ENCODE results near the gene SAMD4B.

SAMD4B gene

DNA sequence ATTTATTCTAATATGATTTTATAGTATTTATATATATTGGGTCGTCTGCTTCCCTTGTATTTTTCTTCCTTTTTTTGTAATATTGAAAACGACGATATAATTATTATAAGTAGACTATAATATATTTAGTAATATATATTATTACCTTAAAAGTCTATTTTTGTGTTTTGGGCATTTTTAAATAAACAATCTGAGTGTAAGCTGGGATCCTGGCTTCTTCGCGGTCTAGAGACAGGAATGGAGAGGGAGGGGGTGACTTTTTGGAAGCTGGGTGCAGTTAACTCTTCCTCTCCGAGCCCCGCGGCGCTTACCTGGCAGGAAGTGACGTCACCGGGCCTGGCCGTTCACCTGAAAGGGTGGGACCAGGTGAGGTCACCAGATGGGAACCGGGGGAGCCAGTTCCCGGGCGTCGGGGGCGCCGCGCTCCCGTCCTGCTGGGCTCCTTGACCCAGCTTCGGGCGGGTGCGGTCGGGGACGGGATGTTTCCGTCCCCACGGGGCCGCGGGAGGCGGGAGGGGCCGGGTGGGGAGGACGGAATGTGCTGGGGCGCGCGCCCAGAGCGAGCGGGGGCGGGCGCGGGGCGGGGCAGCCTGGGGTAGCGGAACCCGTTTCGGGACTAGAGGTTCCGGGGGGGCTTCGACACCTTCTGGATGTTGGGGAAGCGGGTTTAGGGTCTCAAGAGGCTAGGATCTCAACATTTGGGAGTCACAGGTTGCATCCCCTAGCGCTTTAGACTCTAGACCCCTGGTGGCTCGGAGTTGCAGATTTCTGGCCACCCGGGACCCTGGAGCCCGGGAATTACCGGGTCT is 67.2 kb downstream of the SAMD4B start:
- Histone ChIP-seq H3K27me3 (ENCODE audit: insufficient read depth, poor library complexity, severe bottlenecking) (peaks cover 14% of the 10 kb centered on the region), H3K4me3 (replicated peaks; ENCODE audit: insufficient read depth, low read length) (peak overlapping the region; percentile 91), H3K27ac (replicated peaks) (peak overlapping the region; percentile 95)
- DNase-seq (ENCODE audit: low read depth in 1 of 2, low spot score in 1 of 2): peak; percentile 68 to 87
- TF ChIP-seq POLR2AphosphoS5 (IDR thresholded peaks at IDR 0.05; ENCODE audit: low read depth) (peak; percentile 47; the same call in 1 of the 2 replicates), GABPA (IDR thresholded peaks at IDR 0.05; ENCODE audit: low read depth) (no peak), SPI1 (IDR thresholded peaks at IDR 0.05; ENCODE audit: borderline replicate concordance, low read depth) (0 out of 2 replicates have a peak, but pooled peaks have one; percentile 1)
- TF ChIP-seq, protein P1, sequence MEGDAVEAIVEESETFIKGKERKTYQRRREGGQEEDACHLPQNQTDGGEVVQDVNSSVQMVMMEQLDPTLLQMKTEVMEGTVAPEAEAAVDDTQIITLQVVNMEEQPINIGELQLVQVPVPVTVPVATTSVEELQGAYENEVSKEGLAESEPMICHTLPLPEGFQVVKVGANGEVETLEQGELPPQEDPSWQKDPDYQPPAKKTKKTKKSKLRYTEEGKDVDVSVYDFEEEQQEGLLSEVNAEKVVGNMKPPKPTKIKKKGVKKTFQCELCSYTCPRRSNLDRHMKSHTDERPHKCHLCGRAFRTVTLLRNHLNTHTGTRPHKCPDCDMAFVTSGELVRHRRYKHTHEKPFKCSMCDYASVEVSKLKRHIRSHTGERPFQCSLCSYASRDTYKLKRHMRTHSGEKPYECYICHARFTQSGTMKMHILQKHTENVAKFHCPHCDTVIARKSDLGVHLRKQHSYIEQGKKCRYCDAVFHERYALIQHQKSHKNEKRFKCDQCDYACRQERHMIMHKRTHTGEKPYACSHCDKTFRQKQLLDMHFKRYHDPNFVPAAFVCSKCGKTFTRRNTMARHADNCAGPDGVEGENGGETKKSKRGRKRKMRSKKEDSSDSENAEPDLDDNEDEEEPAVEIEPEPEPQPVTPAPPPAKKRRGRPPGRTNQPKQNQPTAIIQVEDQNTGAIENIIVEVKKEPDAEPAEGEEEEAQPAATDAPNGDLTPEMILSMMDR (IDR thresholded peaks at IDR 0.05; ENCODE audit: insufficient read depth, low read length): no peak
- TF ChIP-seq, protein P2, sequence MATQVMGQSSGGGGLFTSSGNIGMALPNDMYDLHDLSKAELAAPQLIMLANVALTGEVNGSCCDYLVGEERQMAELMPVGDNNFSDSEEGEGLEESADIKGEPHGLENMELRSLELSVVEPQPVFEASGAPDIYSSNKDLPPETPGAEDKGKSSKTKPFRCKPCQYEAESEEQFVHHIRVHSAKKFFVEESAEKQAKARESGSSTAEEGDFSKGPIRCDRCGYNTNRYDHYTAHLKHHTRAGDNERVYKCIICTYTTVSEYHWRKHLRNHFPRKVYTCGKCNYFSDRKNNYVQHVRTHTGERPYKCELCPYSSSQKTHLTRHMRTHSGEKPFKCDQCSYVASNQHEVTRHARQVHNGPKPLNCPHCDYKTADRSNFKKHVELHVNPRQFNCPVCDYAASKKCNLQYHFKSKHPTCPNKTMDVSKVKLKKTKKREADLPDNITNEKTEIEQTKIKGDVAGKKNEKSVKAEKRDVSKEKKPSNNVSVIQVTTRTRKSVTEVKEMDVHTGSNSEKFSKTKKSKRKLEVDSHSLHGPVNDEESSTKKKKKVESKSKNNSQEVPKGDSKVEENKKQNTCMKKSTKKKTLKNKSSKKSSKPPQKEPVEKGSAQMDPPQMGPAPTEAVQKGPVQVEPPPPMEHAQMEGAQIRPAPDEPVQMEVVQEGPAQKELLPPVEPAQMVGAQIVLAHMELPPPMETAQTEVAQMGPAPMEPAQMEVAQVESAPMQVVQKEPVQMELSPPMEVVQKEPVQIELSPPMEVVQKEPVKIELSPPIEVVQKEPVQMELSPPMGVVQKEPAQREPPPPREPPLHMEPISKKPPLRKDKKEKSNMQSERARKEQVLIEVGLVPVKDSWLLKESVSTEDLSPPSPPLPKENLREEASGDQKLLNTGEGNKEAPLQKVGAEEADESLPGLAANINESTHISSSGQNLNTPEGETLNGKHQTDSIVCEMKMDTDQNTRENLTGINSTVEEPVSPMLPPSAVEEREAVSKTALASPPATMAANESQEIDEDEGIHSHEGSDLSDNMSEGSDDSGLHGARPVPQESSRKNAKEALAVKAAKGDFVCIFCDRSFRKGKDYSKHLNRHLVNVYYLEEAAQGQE (IDR thresholded peaks at IDR 0.05; ENCODE audit: insufficient replicate concordance, low read depth): no peak

DNA sequence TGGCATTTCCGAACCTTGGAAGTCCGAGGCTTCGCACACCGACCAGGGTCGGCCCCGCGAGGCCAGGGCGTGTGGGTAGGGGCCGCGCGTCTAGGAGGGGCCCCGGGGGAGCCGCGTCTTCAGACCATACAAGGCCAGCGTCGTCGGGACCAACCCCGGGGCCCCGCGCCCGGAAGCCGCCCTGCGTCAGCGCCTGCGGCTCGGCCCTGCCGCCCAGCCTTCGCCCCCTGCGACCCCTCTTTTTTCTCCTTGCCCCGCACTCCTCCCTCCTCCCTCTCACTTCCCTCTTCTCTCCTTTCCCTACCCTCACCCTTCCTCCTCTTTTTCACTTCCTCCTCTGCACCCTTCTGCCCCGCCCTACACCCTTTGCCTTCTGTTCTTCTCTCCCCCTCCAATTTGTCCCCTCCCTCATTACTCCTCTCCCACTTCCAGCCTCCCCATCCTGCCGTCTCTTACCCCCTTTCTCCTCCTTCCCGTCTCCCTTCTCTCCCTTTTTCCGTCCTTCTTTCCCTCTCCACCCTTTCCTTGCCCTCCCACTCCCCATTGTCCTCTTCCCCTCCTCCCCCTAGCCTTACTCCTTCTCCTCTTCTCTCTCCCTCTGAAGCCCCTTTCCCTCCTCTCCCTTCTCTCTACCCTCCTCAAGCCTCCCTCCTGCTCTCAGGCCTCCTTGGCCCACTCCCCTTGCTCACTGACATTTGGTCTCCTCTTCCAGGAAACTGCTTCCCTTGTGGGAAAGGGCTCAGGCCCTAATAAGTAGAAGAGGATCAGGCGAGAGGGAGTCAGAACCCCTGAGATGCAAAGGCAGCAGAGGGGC is 68.0 kb downstream of the SAMD4B start:
- TF ChIP-seq SPI1 (IDR thresholded peaks at IDR 0.05; ENCODE audit: borderline replicate concordance, low read depth) (peak; percentile 94), GABPA (IDR thresholded peaks at IDR 0.05; ENCODE audit: low read depth) (0 out of 2 replicates have a peak, but pooled peaks have one; percentile 20), POLR2AphosphoS5 (IDR thresholded peaks at IDR 0.05; ENCODE audit: low read depth) (peak; percentile 60)
- TF ChIP-seq, protein P1 (IDR thresholded peaks at IDR 0.05; ENCODE audit: insufficient read depth, low read length): no peak
- TF ChIP-seq, protein P2 (IDR thresholded peaks at IDR 0.05; ENCODE audit: insufficient replicate concordance, low read depth): no peak
- peak overlapping the region; percentile 95 for H3K27ac ChIP-seq (replicated peaks)
- peak; percentile 76 to 86 for DNase-seq (ENCODE audit: low read depth in 1 of 2, low spot score in 1 of 2)
- peak overlapping the region; percentile 91 for H3K4me3 ChIP-seq (replicated peaks; ENCODE audit: insufficient read depth, low read length)
- peaks cover 18% of the 10 kb centered on the region for H3K27me3 ChIP-seq (ENCODE audit: insufficient read depth, poor library complexity, severe bottlenecking)

DNA sequence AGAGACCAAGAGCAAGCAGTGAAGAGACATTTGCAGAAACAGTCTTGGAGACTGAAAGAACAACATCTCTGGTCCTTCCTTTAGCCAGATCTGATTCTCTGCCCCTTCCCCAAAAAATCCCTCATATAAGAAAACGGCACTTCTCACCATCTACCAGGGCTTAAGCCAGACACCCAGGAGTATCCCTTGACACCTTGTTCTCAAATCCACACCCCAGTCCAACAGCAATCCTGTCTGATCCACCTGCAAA is 68.5 kb downstream of the SAMD4B start:
- peak overlapping the region; percentile 95 for H3K27ac ChIP-seq (replicated peaks)
- TF ChIP-seq POLR2AphosphoS5 (IDR thresholded peaks at IDR 0.05; ENCODE audit: low read depth) (no peak), GABPA (IDR thresholded peaks at IDR 0.05; ENCODE audit: low read depth) (no peak), SPI1 (IDR thresholded peaks at IDR 0.05; ENCODE audit: borderline replicate concordance, low read depth) (no peak)
- TF ChIP-seq, protein P2 (IDR thresholded peaks at IDR 0.05; ENCODE audit: insufficient replicate concordance, low read depth): no peak
- TF ChIP-seq, protein P1 (IDR thresholded peaks at IDR 0.05; ENCODE audit: insufficient read depth, low read length): no peak
- peaks cover 18% of the 10 kb centered on the region for H3K27me3 ChIP-seq (ENCODE audit: insufficient read depth, poor library complexity, severe bottlenecking)
- H3K4me3 ChIP-seq (replicated peaks; ENCODE audit: insufficient read depth, low read length): no peak overlapping the region
- DNase-seq (ENCODE audit: low read depth in 1 of 2, low spot score in 1 of 2): no peak

All from HL-60 (cell line).